Stimulated activated CD4-positive, alpha-beta T cell treated with anti-CD3 and anti-CD28 coated beads, Interleukin-2, amount 100 ng/mL, for 24 hours (primary cell): ENCODE data around the gene KCNC4.

Experiments
- DNase-seq, 2 donors: peaks; one replicate each; pipeline ENCODE4 v3.0.0-alpha.2; 2020

Gene KCNC4

DNA sequence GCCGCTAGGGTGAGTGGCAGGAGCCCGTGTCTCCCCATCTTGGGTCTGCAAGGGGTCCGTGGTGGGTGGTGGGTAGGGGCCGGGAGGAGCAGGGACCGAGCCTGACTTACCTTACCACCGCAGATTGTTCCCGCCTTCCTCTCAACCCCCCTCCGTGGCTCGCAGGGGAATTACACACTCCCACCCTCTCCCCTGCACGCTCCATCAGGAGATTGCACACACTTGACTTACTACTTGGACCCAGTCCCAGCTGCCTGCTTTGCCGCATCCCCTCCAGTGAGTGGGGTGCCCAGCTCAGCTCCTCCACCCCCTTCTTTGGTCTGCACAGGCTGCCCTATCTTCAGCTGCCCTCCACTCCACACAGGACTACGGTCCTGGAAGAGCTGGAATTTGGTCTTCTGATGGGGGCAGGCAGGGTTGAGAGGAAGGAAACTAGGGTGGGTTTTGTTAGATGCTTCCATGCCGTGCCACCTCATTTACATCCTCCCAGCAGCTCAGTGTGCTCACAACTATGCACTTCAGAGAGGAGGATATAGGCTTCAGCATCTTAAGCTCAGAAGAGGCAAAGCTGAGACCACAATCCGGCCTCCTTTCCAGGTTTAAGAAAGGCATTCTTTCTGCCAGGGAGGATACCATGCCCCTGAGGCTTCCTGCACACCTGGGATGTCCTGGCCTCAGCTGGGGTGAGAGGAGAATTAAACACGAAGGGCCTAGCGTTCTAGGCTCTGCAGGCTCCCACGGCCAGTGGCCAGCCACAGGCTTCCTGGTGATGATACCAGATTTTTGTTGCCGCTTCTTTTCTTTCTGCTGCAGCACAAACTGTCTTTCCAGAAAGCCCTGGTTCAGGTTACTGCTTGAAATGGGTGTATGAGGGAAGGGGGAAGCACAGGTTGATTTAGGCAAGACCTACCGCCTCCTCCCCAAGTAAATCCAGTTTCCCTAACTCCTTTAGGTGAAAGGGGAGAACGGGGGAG lies 2.3 kb downstream of the KCNC4 start:
- DNase-seq, result no peak

DNA sequence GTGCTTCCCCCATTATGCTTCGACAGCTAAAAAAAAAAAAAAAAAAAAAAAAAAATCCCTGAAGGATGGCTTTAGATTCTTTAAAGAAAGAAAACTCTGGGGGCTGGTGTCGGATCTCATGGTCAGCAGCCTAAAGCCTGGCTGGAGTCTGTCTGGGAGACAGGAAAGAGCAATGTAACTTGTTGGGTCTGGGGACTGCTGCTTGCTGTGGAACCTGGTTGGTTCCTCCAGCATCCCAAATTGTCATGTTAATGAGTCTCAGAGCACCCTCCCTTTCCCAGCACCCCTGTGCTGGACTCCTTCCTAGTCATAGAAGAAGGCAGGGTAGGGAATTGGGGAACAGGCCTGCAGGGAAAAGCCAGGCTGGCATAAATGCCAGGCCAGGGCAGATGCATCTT lies 3.0 kb downstream of the KCNC4 start:
- no peak for DNase-seq

DNA sequence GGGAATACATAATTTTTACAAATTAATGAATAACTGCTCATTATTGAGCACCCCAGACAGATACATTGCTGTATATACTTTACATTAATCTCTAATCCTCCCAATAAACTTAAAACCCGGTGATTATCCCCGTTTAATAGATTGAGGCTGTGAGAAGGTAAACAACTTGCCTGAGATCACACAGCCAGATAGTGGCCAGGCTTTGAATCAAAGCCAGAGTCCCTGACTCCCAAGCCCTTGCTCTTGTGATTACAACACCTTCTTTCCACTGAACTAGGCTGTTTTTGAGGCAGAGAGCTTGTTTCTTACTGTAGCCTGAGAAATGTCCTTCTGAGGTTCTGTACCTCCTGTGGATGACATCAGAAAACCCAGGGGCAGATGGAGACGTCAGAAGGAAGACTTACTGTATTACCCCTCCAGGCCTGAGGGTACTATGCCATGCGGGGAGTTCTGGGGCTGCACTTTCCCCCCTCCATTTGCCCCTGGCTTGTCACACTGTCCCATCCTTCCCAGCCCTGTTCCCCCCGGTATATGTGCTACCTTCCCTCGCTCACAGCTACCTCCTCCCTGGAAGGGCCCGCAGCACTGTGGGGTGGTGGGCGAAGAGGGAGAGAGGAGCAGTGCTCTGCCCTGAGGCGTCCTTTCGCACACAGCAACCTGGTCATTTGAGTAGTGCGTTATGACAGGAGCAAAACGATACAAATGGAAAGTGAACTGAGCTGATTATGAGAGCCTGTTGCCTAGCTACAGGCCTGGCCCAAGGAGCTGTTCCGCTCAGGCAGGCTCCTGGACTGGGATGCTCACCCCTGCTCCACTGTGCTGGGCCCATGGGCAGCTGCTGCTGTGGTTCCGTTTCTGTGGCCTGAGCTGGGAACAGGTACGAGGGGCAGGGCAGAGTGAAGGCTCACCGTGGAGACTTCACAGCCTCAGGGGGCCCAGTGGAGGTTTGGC lies 4.6 kb downstream of the KCNC4 start:
- DNase-seq, result no peak

DNA sequence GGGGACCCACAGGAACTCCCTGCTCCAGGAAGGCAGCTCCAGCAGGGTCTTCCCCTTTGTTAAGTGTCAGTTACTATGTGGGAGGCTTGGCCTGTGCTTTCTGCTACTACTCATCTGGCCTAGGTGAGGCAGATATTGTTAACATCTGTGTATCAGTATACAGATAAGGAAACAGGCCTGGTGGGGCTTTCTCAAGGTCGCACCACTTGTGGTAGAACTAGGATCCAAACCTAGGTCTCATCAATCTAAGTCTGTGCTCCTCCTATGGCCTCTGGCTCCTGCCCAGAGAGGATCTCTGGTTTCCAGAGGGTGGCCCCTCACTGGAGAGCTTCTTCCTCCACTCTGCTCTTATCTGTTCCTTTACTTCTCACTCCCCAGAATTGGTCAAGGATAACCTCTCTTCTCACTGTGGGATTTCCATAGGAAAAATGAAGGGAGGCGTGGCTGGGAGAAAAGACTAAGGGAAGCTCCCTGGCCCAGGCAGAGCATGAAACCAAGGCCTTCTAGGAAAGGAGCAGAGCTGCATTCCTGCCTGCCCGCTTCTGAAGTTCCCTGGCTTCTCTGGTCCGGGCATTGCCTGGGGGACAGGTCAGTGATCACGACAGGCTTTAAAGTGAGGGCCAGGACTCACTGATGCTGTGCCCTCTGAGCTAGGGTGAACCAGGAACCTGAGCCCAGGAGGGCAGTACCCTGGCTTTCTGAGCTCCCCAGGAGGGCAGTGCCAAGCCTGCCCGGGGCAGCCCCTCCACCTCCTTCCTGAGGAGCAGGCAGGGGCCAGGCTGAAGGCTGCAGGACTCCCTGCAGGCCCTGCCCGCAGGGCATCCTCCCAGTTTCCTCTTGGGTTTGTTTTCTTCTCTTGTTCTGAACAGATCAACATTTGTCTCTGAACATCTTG lies 5.8 kb downstream of the KCNC4 start:
- no peak for DNase-seq

DNA sequence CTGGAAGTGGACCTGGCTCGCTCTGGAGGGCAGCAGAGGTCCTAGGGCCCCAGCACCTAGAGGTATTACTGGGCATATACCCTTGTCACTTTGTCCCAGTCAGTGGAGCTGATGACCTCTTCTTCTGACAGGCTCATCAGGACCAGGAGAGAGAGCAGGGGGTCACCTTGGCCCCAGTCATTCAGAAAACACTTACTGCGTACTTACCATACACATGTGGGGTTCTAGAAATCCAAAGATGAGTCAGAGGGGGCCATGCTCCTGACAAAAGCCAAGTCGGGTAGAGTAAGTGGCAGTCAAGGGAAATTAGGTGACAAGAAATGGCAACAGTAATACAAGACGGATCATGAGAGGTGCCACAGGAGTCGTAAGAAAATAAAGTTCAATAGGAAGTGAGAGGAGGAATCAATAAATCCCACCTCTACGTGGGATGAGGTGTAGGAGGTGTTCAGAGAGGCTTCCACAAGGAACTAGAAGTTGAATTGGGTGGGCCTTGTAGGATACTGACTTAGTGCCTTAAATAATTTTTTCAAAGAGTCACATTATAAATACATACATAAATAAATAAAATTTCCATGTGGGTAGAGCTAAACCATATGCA lies 6.8 kb downstream of the KCNC4 start:
- DNase-seq, result no peak

DNA sequence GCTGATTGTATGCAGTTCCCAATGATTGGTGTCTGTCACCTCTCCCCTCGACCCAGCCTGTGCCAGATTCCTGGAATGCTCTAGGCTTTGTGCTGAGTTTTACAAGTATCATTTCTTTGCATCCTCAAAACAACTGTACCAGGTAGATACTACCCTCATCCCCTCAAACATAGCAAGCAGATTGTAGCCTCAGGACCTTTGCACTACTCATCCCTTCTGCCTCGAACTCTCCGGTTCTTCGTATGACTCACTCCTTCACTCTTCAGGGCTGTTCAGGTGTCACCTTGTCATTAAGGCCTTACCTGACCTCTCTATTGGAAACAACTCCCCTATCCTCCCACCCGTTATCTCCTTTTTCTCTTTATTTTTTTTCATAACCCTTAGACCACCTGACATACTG lies 8.0 kb downstream of the KCNC4 start:
- DNase-seq, result no peak

DNA sequence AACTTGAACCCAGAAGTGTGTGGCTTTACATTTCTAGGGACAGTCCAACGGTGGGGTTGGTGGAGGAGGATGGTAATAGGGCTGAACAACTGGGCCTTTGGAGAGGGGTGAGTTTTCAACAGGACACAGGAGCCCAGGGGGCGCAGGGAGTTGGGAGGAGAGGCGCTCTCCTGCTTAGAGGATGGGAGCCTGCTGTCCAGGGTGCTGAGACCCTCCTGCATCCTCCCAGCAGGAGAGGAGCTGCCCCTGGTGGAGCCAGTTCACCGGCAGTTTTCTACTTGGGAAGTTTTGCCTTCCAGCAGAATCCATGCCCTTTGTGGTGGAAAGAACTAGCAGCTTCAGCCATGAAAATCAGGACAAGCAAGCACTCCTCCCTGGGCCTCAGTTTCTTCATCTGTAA lies 8.6 kb downstream of the KCNC4 start:
- DNase-seq, result no peak

DNA sequence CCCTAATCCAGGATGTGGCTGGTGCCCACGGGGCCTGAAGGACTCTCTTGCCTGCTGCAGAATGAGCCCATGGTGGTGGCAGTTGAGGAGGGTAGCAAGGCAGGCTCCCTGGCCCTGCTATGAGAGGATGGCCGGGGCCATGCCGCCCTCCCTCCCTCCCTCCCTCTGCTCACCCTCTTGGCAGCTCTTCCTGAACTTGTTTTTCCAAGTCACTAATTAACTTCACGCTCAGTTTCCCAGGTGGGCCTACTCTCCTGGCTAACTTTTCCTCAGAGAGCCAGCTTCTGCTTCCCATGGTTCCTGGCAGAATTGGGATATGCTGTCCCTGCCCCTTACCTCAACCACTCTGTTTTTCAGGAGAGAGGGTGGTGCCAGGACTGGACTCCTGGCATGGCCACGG lies 10.2 kb downstream of the KCNC4 start:
- DNase-seq, result no peak

DNA sequence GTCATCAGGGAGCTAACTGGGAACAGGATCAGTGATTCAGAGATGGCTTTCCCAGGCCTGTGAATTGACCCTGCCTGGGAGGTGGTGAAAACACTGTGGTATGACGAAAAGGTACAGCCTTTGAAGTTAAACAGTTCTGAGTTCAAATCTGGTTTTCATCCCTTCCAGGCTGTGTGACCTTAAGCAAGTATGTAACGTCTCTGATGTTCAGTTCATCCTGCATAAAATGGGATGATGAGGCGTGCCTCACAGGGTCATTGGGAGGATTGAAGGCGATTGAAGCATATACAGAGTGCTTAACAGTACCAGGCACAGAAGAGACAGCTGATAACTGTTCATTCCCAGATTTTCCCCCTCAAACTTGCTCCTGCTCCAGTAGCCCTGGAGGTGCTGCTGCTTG lies 11.0 kb downstream of the KCNC4 start:
- DNase-seq, result no peak

DNA sequence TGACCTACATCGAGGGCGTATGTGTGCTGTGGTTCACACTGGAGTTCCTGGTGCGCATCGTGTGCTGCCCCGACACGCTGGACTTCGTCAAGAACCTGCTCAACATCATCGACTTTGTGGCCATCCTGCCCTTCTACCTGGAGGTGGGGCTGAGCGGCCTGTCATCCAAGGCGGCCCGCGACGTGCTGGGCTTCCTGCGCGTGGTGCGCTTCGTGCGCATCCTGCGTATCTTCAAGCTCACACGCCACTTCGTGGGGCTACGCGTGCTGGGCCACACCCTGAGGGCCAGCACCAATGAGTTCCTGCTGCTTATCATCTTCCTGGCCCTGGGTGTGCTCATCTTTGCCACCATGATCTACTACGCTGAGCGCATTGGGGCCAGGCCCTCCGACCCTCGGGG lies 13.0 kb downstream of the KCNC4 start:
- no peak for DNase-seq

DNA sequence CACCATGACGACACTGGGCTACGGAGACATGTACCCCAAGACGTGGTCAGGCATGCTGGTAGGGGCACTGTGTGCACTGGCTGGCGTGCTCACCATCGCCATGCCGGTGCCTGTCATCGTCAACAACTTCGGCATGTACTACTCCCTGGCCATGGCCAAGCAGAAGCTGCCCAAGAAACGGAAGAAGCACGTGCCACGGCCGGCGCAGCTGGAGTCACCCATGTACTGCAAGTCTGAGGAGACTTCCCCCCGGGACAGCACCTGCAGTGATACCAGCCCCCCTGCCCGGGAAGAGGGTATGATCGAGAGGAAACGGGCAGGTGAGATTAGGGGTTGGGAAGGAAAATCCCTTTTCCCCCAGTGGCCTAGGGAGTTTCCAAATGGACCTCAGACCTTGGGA lies 13.5 kb downstream of the KCNC4 start:
- DNase-seq, result no peak

DNA sequence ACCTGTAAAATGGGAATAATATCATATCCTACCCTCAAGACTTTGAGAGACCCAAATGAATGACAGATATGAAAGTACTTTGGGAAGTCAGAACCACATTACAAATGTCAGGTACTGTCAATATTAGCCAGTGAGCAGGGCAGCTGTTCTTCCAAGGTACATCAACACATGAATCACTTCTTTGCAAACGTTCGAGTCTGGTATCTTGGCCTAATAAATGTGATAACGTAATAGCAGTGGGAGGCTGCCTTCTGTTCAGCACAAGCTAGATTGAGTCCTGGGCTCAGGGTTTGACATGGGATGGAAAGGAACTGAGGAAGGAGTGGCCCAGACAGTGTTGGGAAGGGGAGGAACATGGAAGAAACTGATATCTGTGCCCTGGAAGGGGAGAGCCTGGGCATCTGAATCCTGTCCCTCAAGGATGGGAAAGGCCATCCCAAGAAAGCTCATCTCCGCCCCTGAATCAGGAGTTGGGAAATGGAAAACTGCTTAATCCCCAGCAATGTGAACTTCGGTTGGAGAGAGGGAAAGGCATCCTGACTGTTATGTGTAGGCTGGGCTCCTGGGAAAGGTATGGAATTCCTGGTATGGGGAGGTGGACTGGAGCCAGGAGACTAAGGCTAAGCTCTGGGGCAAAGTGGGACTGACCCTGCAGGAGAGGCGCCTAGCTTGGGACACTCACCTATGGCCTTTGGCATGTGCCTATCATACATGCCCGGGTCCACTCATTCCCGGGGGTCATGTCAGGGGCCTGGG lies 14.3 kb downstream of the KCNC4 start:
- DNase-seq, result no peak

DNA sequence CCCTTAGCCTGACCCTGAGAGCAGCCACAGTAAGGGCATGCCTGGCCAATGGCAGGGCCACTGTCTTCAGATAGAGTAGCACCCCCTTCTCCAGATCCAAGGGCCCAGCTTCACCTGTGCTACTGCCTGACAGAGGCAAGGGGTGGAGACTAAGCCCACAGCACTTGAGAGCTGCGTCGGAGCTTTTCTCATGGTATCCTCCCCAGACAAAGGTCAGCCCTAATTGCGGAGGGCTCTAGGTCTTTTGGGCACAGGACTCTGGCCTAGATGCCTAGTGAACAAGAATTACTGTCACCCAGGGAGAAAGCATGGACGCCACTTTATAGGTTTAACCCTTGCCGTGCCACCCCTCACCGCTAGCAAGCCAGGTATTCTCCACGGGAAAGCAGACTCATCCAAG lies 15.1 kb downstream of the KCNC4 start:
- no peak for DNase-seq

DNA sequence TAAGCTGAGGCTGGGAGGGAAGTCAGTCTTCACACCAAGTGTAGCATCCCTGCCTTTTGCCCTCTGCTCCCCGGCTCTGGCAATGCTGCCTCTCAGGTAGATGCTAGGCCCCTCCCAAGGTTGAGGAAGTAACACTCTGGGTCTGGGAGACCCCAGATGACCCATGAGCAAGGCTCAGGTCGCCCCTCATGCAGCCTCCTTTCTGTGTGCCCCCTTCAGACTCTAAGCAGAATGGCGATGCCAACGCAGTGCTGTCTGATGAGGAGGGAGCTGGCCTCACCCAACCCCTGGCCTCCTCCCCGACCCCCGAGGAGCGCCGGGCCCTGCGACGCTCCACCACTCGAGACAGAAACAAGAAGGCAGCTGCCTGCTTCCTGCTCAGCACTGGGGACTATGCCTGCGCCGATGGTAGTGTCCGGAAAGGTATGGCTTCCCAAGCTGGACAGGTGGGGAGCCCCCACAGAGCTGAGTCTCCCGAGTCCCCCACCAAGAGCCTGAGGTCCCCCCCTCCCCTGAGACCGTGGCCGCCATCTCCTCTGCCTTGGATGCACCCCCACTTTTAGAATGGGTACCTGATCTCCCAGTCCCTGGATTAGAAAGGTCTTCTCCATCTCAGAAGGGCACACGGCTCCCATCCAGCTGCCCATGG lies 15.8 kb downstream of the KCNC4 start:
- no peak for DNase-seq

DNA sequence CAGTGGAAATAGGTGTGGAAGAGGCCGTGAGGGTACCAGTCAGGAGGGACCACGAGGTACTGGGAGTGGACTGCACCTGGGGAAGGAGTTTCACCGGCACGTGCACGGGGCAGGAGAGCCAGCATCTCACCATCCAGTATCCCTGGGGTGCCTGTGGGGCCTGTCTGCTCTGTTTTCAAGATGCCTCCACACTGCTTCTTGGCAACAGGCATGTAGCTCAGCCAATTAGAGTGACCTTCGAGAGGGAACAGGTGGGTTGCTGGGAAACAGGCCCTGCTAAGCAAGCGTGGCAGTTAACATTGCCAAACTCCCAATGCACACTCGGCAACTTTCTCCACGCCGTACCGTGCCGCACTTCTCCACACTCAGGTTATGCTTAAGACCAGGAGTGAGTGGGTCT lies 17.7 kb downstream of the KCNC4 start:
- DNase-seq, result no peak

DNA sequence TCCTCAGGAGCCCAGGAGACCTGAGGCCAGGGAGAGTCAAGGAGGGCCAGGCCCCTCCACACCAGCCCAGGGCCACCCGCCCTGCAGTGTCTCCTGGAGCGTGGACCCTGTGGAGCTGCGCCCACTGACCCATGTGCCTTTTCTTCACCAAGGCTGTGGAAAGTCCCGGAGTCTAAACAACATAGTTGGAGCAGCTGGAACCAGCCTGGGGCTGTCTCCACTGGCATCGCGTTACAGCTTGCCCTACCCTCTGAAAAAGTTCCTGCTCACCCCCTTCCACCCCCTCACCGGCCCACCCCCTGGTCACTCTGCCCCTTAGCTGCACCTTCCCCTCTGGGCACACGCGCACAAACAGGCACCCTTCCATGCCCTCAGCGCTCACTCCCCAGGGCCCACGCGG lies 18.3 kb downstream of the KCNC4 start:
- no peak for DNase-seq

DNA sequence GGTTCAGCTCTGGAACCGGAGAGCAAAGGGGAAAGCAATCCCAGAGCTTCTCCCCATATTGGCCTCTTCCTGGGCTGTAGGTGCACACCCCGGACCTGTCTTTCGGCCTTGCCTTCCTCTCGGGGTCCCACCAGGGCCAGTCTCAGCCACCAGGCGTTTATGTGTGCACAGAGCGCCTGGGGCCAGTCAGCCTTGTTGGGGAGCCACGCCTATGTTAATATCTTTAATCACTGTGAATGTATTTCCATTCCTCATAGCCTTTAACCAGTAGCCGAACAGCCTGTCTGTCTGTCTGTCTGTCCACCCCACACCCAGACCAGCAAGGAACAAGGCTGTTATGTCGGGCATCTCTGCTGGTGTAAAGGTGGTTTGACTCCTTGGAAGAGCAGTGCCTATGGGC lies 18.8 kb downstream of the KCNC4 start:
- DNase-seq, result no peak

DNA sequence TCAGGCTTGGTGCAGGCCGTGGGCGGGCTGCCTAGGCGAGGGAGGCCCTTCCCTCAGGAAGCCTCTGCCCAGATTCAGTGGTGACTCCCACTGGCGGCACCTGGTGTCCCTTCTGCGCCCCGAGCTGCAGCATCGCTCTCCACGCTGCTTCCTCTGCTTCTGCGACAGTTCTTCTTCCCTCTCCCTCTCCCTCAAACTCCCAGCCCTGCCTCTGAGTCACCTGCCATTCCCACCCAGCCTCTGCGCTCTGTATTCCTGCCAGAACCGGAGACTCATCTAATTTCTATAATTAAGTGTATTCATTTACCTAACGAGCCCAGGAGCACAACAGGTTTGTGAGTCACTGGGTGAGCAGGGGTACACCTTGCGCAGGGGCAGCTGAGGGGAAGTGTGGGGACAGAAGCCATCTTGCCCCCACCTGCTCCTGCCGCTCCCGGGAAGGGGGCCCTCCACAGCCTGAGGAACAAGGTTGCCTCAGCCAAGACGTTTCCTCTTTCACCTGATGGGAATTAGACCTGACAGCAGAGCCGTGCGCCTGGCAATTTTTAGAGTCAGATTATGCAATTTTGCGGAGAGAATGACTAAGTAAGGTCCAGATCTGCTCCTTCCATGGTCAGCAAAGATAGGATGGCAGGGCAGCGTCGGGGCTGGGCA lies 19.4 kb downstream of the KCNC4 start:
- DNase-seq, result no peak

DNA sequence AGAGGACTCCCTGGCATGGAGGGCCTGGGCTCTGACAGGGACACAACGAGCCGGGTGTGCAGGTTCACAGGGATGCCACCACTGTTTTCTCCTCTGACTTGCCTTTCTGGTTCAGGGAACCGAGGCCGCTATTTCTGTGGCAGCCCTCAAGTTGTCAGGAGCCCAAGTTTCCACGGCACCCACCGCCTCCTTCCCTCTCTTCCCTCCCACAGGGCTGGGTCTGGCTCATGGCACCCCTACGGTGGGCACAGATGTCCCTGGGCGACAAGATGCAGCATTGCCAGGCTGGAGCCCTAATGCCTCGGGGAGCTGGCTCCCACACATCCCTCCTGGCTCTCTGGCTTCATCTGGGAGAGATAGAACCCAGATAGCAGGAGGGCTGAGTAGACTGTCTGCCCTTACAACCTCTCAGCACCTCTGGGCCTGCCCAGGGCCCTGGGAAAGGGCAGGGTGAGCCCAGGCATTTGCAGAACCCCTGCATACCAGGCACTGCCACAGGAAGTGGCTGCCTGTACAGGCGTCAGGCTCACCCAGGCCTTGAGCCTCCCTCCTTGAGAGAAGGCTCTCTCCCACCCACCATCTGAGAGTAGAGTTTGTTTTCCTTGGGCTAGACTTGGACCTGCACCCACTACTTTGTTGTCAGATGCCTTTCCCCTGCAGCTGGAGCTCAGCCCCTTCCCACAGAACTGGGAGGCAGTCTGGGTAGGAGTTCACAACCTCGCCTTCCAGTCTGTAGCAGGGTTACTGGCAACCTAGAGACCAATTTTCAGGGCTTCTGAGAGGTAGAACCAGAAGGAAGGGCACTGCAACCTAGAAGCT lies 20.5 kb downstream of the KCNC4 start:
- DNase-seq, result no peak

DNA sequence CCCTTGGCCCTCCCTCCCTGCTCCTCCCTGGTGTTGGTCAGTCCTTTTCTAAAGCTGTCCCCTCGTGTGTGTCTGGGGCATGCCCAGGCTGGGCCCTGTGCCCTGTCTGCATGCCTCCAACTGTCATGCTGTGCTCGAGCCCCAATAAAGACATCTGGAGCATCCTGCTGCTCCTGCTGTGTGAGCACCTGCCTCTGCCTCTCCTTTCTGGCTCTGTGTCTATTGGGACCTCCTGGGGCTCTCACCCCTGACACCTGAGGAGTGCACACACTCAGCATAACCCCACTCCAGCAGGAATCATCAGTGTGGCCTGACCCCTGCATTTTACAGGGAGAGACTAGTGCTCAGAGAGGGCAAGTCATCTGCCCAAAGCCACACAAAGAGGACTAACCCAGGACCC lies 23.7 kb downstream of the KCNC4 start:
- no peak for DNase-seq
